B cell (primary cell): Measurements from ENCODE around the gene NDUFV2. TPM values are rescaled to one million over a fixed set of nuclear protein-coding genes. Genes with fewer than 3 reads are reported as not detected.
A peak's percentile ranks its signal among the peaks of the same experiment; 100 is the strongest.

Experiments used
- ATAC-seq: fragments of 200-7000 bp; cut with Tn5 transposase; one replicate; pipeline ENCODE4 v1.10.0; 2021; ENCODE audit warnings: low read depth, mild to moderate bottlenecking, moderate number of reproducible peaks, moderate library complexity
- CTCF ChIA-PET: fragments of 350-600 bp; sonication (Branson Sonifier 250); formaldehyde crosslinking; loops from one replicate; lab custom pipeline; 2021; ENCODE audit warnings: antibody characterized with exemption, inconsistent platforms; lab: Charles Lee
- POLR2A ChIA-PET: fragments of 350-600 bp; sonication (Branson Sonifier 250); formaldehyde crosslinking; loops from one replicate; lab custom pipeline; 2021; ENCODE audit warnings: antibody characterized with exemption; lab: Charles Lee
- DNase-seq: peaks from one replicate; pipeline ENCODE4 v3.0.0; 2013
- H2AFZ ChIP-seq: 2 replicates; pipeline ENCODE4 v1.6.1; 2012; ENCODE audit warnings: mild to moderate bottlenecking, low read depth, low read length; ENCODE audit not compliant: insufficient read depth, poor library complexity, severe bottlenecking
- H3K27ac ChIP-seq, 2 donors: 1 replicate in 1 of 2; 2 replicates in 1 of 2; pipeline ENCODE4 v1.5.1; 2012 to 2013; ENCODE audit warnings: low read length in 2 of 2, mild to moderate bottlenecking in 2 of 2, moderate library complexity in 1 of 2
- H3K27me3 ChIP-seq, 4 experiments: fragments of 200-600 bp in 1 of 4; sonication (generic) in 1 of 4; replicated peaks in 1 of 4; 1 replicate in 2 of 4; 2 replicates in 2 of 4; pipeline versions ENCODE4 v1.6.1 to v1.7.0; 2013 to 2016; ENCODE audit warnings: low read length in 3 of 4, mild to moderate bottlenecking in 2 of 4, mixed read lengths in 1 of 4, moderate library complexity in 1 of 4; ENCODE audit not compliant: insufficient read depth in 4 of 4, control insufficient read depth in 3 of 4; ENCODE audit errors: control extremely low read depth in 1 of 4
- H3K36me3 ChIP-seq, 2 experiments: replicated peaks in 1 of 2; 1 replicate in 1 of 2; 2 replicates in 1 of 2; pipeline versions ENCODE4 v1.6.1 to v1.7.1; 2013; ENCODE audit warnings: low read length in 1 of 2; ENCODE audit not compliant: insufficient read depth in 2 of 2, control insufficient read depth in 1 of 2; ENCODE audit errors: control extremely low read depth in 1 of 2, extremely low read depth in 1 of 2
- H3K4me1 ChIP-seq, 2 donors: fragments of 200-600 bp in 1 of 2; sonication (generic) in 1 of 2; 1 replicate in 1 of 2; 2 replicates in 1 of 2; pipeline versions ENCODE4 v1.5.1 to v1.6.1; 2013 to 2017; ENCODE audit warnings: low read length in 2 of 2; ENCODE audit not compliant: control insufficient read depth in 2 of 2, insufficient read depth in 2 of 2
- H3K4me2 ChIP-seq: replicated peaks from 2 replicates; pipeline ENCODE3; 2012; ENCODE audit warnings: mild to moderate bottlenecking, low read depth, low read length; ENCODE audit not compliant: poor library complexity, severe bottlenecking
- H3K4me3 ChIP-seq, 5 experiments: fragments of 200-600 bp in 1 of 5; sonication (generic) in 1 of 5; 1 replicate in 3 of 5; 2 replicates in 2 of 5; pipeline versions ENCODE4 v1.5.1 to v1.7.0; 2011 to 2016; ENCODE audit warnings: low read length in 4 of 5, mild to moderate bottlenecking in 4 of 5, low read depth in 2 of 5, control low read depth in 1 of 5, moderate library complexity in 1 of 5; ENCODE audit not compliant: insufficient read depth in 1 of 5; ENCODE audit errors: control extremely low read depth in 1 of 5, extremely low read depth in 1 of 5
- H3K79me2 ChIP-seq: fragments of 200-600 bp; sonication (generic); one replicate; pipeline ENCODE4 v1.6.0; 2016; ENCODE audit warnings: low read length; ENCODE audit not compliant: control insufficient read depth, insufficient read depth
- H3K9ac ChIP-seq: fragments of 200-600 bp; sonication (generic); 2 replicates; pipeline ENCODE4 v1.6.1; 2017; ENCODE audit warnings: mild to moderate bottlenecking, low read length, moderate library complexity
- H3K9me3 ChIP-seq, 3 donors: one replicate each; pipeline versions ENCODE4 v1.6.1 to v1.7.1; 2013; ENCODE audit warnings: low read length in 2 of 3; ENCODE audit not compliant: control insufficient read depth in 2 of 3, insufficient read depth in 1 of 3; ENCODE audit errors: control extremely low read depth in 1 of 3
- H4K20me1 ChIP-seq: 2 replicates; pipeline ENCODE4 v1.6.0; 2012; ENCODE audit warnings: mild to moderate bottlenecking, low read length; ENCODE audit not compliant: insufficient read depth, control insufficient read depth, poor library complexity, severe bottlenecking
- H3K27ac Mint-ChIP-seq: one replicate; pipeline ENCODE4 v1.8.0; 2021; ENCODE audit warnings: mixed read lengths
- H3K27me3 Mint-ChIP-seq: one replicate; pipeline ENCODE4 v1.8.0; 2021; ENCODE audit warnings: mixed read lengths
- H3K4me1 Mint-ChIP-seq: one replicate; pipeline ENCODE4 v1.8.0; 2021; ENCODE audit warnings: mixed read lengths
- H3K4me3 Mint-ChIP-seq: one replicate; pipeline ENCODE4 v1.8.0; 2021; ENCODE audit warnings: mixed read lengths
- H3K9me3 Mint-ChIP-seq: one replicate; pipeline ENCODE4 v1.8.0; 2022; ENCODE audit warnings: mixed read lengths; ENCODE audit not compliant: insufficient read depth
- EZH2 ChIP-seq: IDR thresholded peaks from 2 replicates; pipeline ENCODE4 v1.6.1; 2012; ENCODE audit warnings: borderline replicate concordance, low read depth, mild to moderate bottlenecking, moderate library complexity, low read length; ENCODE audit not compliant: insufficient read depth, poor library complexity, severe bottlenecking
- WGBS: methylation state at CpG from one replicate; pipeline ENCODE4 v1.1.5; 2013; ENCODE audit warnings: missing lambda C conversion rate; ENCODE audit not compliant: insufficient coverage; 5-methylcytosine and 5-hydroxymethylcytosine counted together
- intact Hi-C: fragments of 100-400 bp; cut with micrococcal nuclease; formaldehyde crosslinking; loops from one replicate; pipeline ENCODE4 v1.10.0; 2022
- polyA plus RNA-seq: library from polyadenylated mRNA; depleted of rRNA; stranded (reverse); fragments of >200 nt; gene quantifications from 2 replicates; pipeline ENCODE4 v1.2.3, GENCODE V29; 2012
- total RNA-seq, 2 donors: library from RNA; stranded (reverse); fragments of 120-200 nt in 1 of 2; gene quantifications; 1 replicate in 1 of 2; 2 replicates in 1 of 2; pipeline versions ENCODE4 v1.2.3 to v1.2.4, GENCODE V29; 2013 to 2022
- TF ChIP-seq, protein P1 (sequence below): fragments of 200-600 bp; IDR thresholded peaks from one replicate; pipeline ENCODE4 v1.8.0; 2022; ENCODE audit warnings: antibody characterized with exemption, mild to moderate bottlenecking

The NDUFV2 gene
- total and polyA plus RNA-seq, 2 donors (not counting 1 experiment from before 2014, with no cell fraction given): 44.4 to 137 TPM

DNA sequence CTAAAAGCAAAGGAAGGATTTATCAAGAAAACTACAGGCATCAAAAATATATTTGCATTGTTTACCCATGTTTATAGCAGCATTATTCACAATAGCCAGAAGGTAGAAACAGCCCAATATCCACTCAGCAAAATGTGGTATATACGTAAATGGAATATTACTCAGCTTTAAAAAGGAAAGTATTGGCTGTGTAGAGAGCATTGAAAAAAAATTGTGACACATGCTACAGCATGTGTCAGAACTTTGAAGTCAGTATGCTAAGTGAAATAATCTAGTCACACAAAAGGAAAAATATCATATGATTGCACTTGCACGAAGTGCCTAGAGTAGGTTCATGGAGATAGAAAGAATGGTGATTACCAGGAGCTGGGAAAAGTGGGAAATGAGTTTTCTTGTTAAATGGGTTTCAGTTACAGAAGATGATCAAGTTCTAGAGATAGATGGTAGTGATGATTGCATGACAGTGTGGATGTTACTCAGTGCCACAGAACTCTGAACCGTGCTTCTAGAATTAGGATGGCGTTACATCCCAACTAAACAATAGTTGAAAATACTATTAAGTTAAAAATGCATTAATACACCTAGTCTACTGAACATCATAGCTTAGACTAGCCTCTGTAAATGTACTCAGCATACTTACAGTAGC, 54.2 kb downstream of the NDUFV2 start:
- TF ChIP-seq EZH2: no peak
- TF ChIP-seq, protein P1, sequence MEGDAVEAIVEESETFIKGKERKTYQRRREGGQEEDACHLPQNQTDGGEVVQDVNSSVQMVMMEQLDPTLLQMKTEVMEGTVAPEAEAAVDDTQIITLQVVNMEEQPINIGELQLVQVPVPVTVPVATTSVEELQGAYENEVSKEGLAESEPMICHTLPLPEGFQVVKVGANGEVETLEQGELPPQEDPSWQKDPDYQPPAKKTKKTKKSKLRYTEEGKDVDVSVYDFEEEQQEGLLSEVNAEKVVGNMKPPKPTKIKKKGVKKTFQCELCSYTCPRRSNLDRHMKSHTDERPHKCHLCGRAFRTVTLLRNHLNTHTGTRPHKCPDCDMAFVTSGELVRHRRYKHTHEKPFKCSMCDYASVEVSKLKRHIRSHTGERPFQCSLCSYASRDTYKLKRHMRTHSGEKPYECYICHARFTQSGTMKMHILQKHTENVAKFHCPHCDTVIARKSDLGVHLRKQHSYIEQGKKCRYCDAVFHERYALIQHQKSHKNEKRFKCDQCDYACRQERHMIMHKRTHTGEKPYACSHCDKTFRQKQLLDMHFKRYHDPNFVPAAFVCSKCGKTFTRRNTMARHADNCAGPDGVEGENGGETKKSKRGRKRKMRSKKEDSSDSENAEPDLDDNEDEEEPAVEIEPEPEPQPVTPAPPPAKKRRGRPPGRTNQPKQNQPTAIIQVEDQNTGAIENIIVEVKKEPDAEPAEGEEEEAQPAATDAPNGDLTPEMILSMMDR: no peak
- no peaks in the 10 kb centered on the region for H3K27me3 Mint-ChIP-seq
- Histone ChIP-seq H3K4me2 (no peak overlapping the region), H3K4me3 (no peak overlapping the region), H3K4me1 (peaks cover 8 to 31% of the 10 kb centered on the region in 2 donors), H3K9ac (no peak overlapping the region), H3K9me3 (no peaks in the 10 kb centered on the region), H3K36me3 (peaks cover 1 to 13% of the 10 kb centered on the region in 2 experiments), H2AFZ (no peak overlapping the region), H3K79me2 (peaks cover 99% of the 10 kb centered on the region), H3K27me3 (no peaks in the 10 kb centered on the region), H3K27ac (peak overlapping the region in 1 of 2 donors; percentile 19), H4K20me1 (peaks cover 92% of the 10 kb centered on the region)
- no CpG with 5 or more reads among the region's 4 CpGs for WGBS
- peaks cover 63% of the 10 kb centered on the region for H3K4me1 Mint-ChIP-seq
- H3K9me3 Mint-ChIP-seq: no peaks in the 10 kb centered on the region
- ChIA-PET CTCF (interaction anchor here (1.3 kb wide), 1 partner anchor 67 kb away, joined by 3 read pairs; no protein-coding TSS in a partner anchor), POLR2A (no interaction called here)
- H3K27ac Mint-ChIP-seq: no peak overlapping the region
- H3K4me3 Mint-ChIP-seq: no peak overlapping the region
- intact Hi-C loops: no loop called here
- DNase-seq: no peak
- no peak for ATAC-seq

DNA sequence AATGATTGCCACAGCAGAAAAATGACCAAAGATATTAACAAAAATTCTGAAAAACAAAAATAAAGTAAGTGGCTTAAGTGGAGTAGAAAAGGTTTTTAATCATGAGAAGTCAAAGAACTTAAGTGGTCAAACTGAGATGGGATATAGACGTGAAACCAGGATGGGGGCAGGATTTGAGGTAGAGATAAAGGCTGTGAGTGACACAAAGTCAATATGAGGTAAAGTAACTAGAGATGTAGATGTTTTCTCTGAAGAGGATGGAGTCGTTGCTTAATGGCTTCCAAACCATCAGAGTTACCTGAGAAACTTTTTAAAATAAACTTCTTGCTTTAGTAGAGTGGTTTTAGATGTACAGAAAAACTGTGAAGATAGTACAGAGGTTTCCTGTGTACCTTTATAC, 55.3 kb downstream of the NDUFV2 start:
- ChIA-PET POLR2A (no interaction called here), CTCF (interaction anchor here (1.3 kb wide), 1 partner anchor 68 kb away, joined by 3 read pairs; no protein-coding TSS in a partner anchor)
- intact Hi-C loops: no loop called here
- Mint-ChIP-seq H3K9me3 (peaks cover 2% of the 10 kb centered on the region), H3K4me1 (peaks cover 64% of the 10 kb centered on the region), H3K27ac (no peak overlapping the region), H3K27me3 (no peaks in the 10 kb centered on the region), H3K4me3 (no peak overlapping the region)
- TF ChIP-seq EZH2: no peak
- TF ChIP-seq, protein P1: no peak
- Histone ChIP-seq H2AFZ (no peak overlapping the region), H3K27ac (peak overlapping the region in 1 of 2 donors; percentile 30), H3K79me2 (peaks cover 99% of the 10 kb centered on the region), H3K9me3 (no peaks in the 10 kb centered on the region), H4K20me1 (peaks cover 92% of the 10 kb centered on the region), H3K4me1 (peaks cover 3 to 26% of the 10 kb centered on the region in 2 donors), H3K9ac (no peak overlapping the region), H3K4me3 (no peak overlapping the region), H3K27me3 (no peaks in the 10 kb centered on the region), H3K4me2 (no peak overlapping the region), H3K36me3 (peaks cover 1 to 14% of the 10 kb centered on the region in 2 experiments)
- DNase-seq (no peak), ATAC-seq (no peak)
- WGBS: 75% methylated on average over 1 of the region's 2 CpGs
